ENCODE measurements around the gene TECTB.

- TF ChIP-seq, protein P1, sequence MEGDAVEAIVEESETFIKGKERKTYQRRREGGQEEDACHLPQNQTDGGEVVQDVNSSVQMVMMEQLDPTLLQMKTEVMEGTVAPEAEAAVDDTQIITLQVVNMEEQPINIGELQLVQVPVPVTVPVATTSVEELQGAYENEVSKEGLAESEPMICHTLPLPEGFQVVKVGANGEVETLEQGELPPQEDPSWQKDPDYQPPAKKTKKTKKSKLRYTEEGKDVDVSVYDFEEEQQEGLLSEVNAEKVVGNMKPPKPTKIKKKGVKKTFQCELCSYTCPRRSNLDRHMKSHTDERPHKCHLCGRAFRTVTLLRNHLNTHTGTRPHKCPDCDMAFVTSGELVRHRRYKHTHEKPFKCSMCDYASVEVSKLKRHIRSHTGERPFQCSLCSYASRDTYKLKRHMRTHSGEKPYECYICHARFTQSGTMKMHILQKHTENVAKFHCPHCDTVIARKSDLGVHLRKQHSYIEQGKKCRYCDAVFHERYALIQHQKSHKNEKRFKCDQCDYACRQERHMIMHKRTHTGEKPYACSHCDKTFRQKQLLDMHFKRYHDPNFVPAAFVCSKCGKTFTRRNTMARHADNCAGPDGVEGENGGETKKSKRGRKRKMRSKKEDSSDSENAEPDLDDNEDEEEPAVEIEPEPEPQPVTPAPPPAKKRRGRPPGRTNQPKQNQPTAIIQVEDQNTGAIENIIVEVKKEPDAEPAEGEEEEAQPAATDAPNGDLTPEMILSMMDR (conservative IDR thresholded peaks at IDR 0.05 in 1 of 2, IDR thresholded peaks at IDR 0.05 in 1 of 2; ENCODE audit: low read depth in 1 of 2, low read length in 2 of 2): no peak
- TF ChIP-seq EZH2 (IDR thresholded peaks at IDR 0.05; ENCODE audit: low read length, missing control alignments): no peak
These were observed 13.9 kb upstream of the TECTB start for GRCh38 chr10:112269266-112269665.
